PC-9 (cell line): ENCODE measurements around the gene LRRC8D. TPM values are rescaled to one million over a fixed set of nuclear protein-coding genes. Genes with fewer than 3 reads are reported as not detected.
A peak's percentile ranks its signal among the peaks of the same experiment; 100 is the strongest.

Source experiments
- BruUV-seq: library from RNA; stranded (reverse); fragments of 400-500 nt; replicated peaks from 2 replicates; lab custom pipeline; 2021; lab: Mats Ljungman, UMichigan
- CTCF ChIA-PET: fragments of 300-600 bp; sonication (Branson Sonifier 250); formaldehyde crosslinking; loops from one replicate; lab custom pipeline; 2022; ENCODE audit warnings: antibody characterized with exemption; lab: Charles Lee
- POLR2A ChIA-PET: fragments of 300-600 bp; sonication (Branson Sonifier 250); formaldehyde crosslinking; loops from one replicate; lab custom pipeline; 2022; ENCODE audit warnings: antibody characterized with exemption; ENCODE audit not compliant: unreplicated experiment; lab: Charles Lee
- DNase-seq, 2 experiments: peaks; one replicate each; pipeline versions ENCODE4 v3.0.0 to v3.0.0-alpha.2; 2015 to 2022; ENCODE audit warnings: mixed read lengths in 1 of 2
- H2AFZ ChIP-seq: fragments of 200-600 bp; sonication (generic); 2 replicates; pipeline ENCODE4 v1.8.1; 2017; ENCODE audit warnings: antibody characterized with exemption
- H3F3A ChIP-seq: fragments of 200-600 bp; sonication (generic); 2 replicates; pipeline ENCODE4 v1.8.1; 2017; ENCODE audit warnings: antibody characterized with exemption, mild to moderate bottlenecking, low read depth; ENCODE audit not compliant: insufficient read depth
- H3K27ac ChIP-seq: fragments of 200-600 bp; sonication (generic); 2 replicates; pipeline ENCODE4 v1.6.1; 2016; ENCODE audit warnings: mixed run types
- H3K27me3 ChIP-seq: fragments of 200-600 bp; sonication (generic); 2 replicates; pipeline ENCODE4 v1.6.1; 2016; ENCODE audit warnings: low read depth, mixed run types; ENCODE audit not compliant: insufficient read depth
- H3K36me3 ChIP-seq: fragments of 200-600 bp; sonication (generic); 2 replicates; pipeline ENCODE4 v1.6.1; 2016; ENCODE audit warnings: low read depth, mixed run types
- H3K4me1 ChIP-seq: fragments of 200-600 bp; sonication (generic); replicated peaks from 2 replicates; pipeline ENCODE4 v1.6.1; 2016; ENCODE audit warnings: mixed run types; ENCODE audit not compliant: insufficient read depth
- H3K4me2 ChIP-seq: fragments of 200-600 bp; sonication (generic); 2 replicates; pipeline ENCODE4 v1.6.1; 2017; ENCODE audit warnings: mixed run types
- H3K4me3 ChIP-seq: fragments of 200-600 bp; sonication (generic); 2 replicates; pipeline ENCODE4 v1.6.1; 2016; ENCODE audit warnings: mixed run types
- H3K79me2 ChIP-seq: fragments of 200-600 bp; sonication (generic); 2 replicates; pipeline ENCODE4 v1.6.1; 2017; ENCODE audit warnings: low read depth, mixed run types
- H3K9me2 ChIP-seq: fragments of 200-600 bp; sonication (generic); 2 replicates; pipeline ENCODE4 v1.8.1; 2017; ENCODE audit warnings: mild to moderate bottlenecking; ENCODE audit not compliant: insufficient read depth
- H3K9me3 ChIP-seq: fragments of 200-600 bp; sonication (generic); 2 replicates; pipeline ENCODE4 v1.8.1; 2016; ENCODE audit warnings: low read depth; ENCODE audit not compliant: insufficient read depth
- H4K20me1 ChIP-seq: fragments of 200-600 bp; sonication (generic); 2 replicates; pipeline ENCODE4 v1.8.1; 2017; ENCODE audit not compliant: insufficient read depth
- EZH2 ChIP-seq: fragments of 200-600 bp; sonication (generic); IDR thresholded peaks from 2 replicates; pipeline ENCODE4 v1.8.0; 2017; ENCODE audit warnings: antibody characterized with exemption, low read depth
- intact Hi-C: fragments of 100-400 bp; cut with micrococcal nuclease; formaldehyde crosslinking; loops from one replicate; pipeline ENCODE4 v1.10.0; 2022; ENCODE audit not compliant: unreplicated experiment
- total RNA-seq: library from RNA; stranded (reverse); gene quantifications from 2 replicates; pipeline ENCODE4 v1.2.3, GENCODE V29; 2021
- TF ChIP-seq, protein P1 (sequence below): fragments of 200-600 bp; sonication (generic); conservative IDR thresholded peaks from 2 replicates; pipeline ENCODE4 v1.6.1; 2017; ENCODE audit warnings: mixed run types, antibody characterized with exemption, mild to moderate bottlenecking, moderate library complexity

LRRC8D gene
- total RNA-seq, 1 experiment from 2014 or later = 75.9 TPM

DNA sequence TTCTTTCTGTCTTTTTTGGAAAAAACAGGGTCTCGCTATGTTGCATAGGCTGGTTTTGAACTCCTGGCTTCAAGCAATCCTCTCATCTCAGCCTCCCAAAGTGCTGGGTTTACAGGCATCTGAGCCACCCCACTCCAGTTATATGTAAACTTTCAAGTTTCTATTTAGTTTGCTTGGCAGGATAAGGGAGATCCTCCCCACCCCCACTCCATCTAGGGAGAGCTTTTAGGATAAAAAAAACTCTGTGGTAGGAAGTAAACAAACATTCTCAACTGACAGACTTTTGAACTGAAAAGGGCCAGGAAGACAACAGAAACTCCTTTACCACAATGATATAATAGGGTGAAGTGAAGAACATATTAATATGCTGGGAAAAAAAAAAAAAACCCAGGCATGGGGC lies 133.1 kb downstream of the LRRC8D start:
- Histone ChIP-seq H4K20me1 (no peaks in the 10 kb centered on the region), H3K27ac (peak overlapping the region; percentile 94), H3K36me3 (peaks cover 15% of the 10 kb centered on the region; the same call in 1 of the 2 replicates), H3K9me2 (no peaks in the 10 kb centered on the region), H3K9me3 (peaks cover 2% of the 10 kb centered on the region), H3K79me2 (peaks cover 26% of the 10 kb centered on the region), H3F3A (peaks cover 49% of the 10 kb centered on the region), H3K4me1 (peaks cover 73% of the 10 kb centered on the region), H2AFZ (no peak overlapping the region), H3K4me3 (no peak overlapping the region; the same call in 1 of the 2 replicates), H3K27me3 (no peaks in the 10 kb centered on the region), H3K4me2 (peak overlapping the region; percentile 60)
- intact Hi-C loops = loop anchor here (1.0 to 5.0 kb wide), 5 partner anchors 21 to 146 kb away; no protein-coding TSS in a partner anchor
- no peak for TF ChIP-seq EZH2
- TF ChIP-seq, protein P1, sequence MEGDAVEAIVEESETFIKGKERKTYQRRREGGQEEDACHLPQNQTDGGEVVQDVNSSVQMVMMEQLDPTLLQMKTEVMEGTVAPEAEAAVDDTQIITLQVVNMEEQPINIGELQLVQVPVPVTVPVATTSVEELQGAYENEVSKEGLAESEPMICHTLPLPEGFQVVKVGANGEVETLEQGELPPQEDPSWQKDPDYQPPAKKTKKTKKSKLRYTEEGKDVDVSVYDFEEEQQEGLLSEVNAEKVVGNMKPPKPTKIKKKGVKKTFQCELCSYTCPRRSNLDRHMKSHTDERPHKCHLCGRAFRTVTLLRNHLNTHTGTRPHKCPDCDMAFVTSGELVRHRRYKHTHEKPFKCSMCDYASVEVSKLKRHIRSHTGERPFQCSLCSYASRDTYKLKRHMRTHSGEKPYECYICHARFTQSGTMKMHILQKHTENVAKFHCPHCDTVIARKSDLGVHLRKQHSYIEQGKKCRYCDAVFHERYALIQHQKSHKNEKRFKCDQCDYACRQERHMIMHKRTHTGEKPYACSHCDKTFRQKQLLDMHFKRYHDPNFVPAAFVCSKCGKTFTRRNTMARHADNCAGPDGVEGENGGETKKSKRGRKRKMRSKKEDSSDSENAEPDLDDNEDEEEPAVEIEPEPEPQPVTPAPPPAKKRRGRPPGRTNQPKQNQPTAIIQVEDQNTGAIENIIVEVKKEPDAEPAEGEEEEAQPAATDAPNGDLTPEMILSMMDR = no peak
- CTCF ChIA-PET = interaction anchor here (0.5 kb wide), 1 partner anchor 112 kb away, joined by 4 read pairs; no protein-coding TSS in a partner anchor
- POLR2A ChIA-PET = interaction anchor here (0.6 to 1.0 kb wide), 4 partner anchors 20 to 53 kb away, joined by 3 to 14 read pairs (median 5); no protein-coding TSS in a partner anchor
- peak; percentile 29 to 69 for DNase-seq
- TSS peak; percentile 59 for BruUV-seq

DNA sequence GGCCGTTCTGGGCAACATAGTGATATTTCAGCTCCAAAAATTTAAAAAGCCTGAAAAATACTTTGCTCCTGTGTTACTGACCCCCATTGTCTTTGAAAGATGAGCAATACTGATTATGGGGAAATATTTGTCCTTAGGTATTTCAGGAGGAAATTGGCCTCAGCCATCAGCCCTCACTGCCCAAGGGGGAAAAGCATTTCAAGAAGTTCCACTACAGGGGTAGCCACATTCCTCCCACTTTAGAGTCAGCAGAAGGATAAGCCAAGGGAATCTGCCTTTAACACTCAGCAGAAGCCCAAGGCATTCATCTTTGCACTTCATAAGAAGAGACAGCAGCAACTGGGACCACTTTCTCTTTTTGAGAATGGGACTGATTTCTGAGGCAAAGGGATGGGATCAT lies 133.6 kb downstream of the LRRC8D start:
- peaks cover 73% of the 10 kb centered on the region for H3K4me1 ChIP-seq
- BruUV-seq = TSS peak; percentile 56
- intact Hi-C loops = loop anchor here (1.0 to 5.0 kb wide), 4 partner anchors 21 to 88 kb away; no protein-coding TSS in a partner anchor
- peaks cover 7% of the 10 kb centered on the region for H3K9me3 ChIP-seq
- no peak for TF ChIP-seq EZH2
- TF ChIP-seq, protein P1 = no peak
- ChIA-PET CTCF (interaction anchor here (0.5 kb wide), 1 partner anchor 113 kb away, joined by 4 read pairs; no protein-coding TSS in a partner anchor), POLR2A (interaction anchor here (0.7 to 1.0 kb wide), 2 partner anchors 20 to 21 kb away, joined by 5 to 14 read pairs; no protein-coding TSS in a partner anchor)
- H3F3A ChIP-seq = peaks cover 49% of the 10 kb centered on the region
- peak overlapping the region; percentile 94 for H3K27ac ChIP-seq
- no peaks in the 10 kb centered on the region for H3K9me2 ChIP-seq
- no peaks in the 10 kb centered on the region for H3K27me3 ChIP-seq
- H4K20me1 ChIP-seq = no peaks in the 10 kb centered on the region
- peaks cover 26% of the 10 kb centered on the region for H3K79me2 ChIP-seq
- peak; percentile 52 to 95 for DNase-seq
- H3K4me2 ChIP-seq = peak overlapping the region; percentile 60
- peak overlapping the region; percentile 32 for H3K4me3 ChIP-seq
- peaks cover 20% of the 10 kb centered on the region; the same call in 1 of the 2 replicates for H3K36me3 ChIP-seq
- H2AFZ ChIP-seq = no peak overlapping the region; the same call in 1 of the 2 replicates

DNA sequence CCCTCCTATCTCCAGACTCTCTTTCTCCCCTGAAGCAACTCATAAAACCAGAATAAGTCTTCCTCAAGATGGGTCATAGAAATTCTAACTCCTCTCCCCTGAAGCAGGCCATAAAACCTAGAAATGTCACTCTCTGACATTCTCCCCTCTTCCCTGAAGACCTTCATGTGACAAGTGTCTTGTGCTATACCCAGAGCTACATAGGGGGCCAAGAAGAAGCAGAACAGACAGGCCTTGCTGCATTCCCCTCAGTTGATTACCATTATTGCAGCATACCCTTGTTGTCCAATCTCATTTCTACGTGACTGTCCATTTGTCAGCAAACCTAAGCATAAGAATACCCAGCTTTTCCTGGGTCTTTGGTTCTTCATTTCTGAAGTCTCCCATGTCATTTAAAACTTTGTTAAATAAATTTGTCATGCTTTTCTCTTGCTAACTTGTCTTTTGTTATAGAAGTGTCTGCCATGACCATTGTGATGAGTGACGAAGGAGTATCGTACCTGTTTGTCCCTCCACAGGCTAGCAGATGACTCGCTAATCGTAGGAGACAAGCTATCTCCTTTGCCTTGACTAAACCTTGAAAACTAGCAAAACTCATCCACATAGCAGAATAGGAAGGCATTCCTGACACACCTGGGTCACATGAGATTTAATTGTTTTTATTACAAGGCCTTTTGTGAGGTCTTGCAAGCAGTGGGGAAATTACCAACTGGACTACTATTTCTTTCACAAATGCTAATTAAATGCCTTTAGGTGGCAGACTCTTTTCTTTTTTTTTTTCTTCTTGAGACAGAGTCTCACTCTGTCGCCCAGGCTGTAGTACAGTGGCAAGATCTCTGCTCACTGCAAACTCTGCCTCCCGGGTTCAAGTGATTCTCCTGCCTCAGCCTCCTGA lies 134.7 kb downstream of the LRRC8D start:
- Histone ChIP-seq H2AFZ (no peak overlapping the region), H3K9me2 (no peaks in the 10 kb centered on the region), H3K27ac (peak overlapping the region; percentile 94), H3K4me3 (peak overlapping the region; percentile 32), H3K27me3 (no peaks in the 10 kb centered on the region), H3K4me1 (peaks cover 68% of the 10 kb centered on the region), H3K9me3 (peaks cover 12% of the 10 kb centered on the region), H4K20me1 (no peaks in the 10 kb centered on the region), H3K79me2 (peaks cover 26% of the 10 kb centered on the region), H3F3A (peaks cover 49% of the 10 kb centered on the region), H3K36me3 (peaks cover 21% of the 10 kb centered on the region; the same call in 1 of the 2 replicates), H3K4me2 (peak overlapping the region; percentile 60)
- ChIA-PET CTCF (no interaction called here), POLR2A (interaction anchor here (0.7 kb wide), 1 partner anchor 16 kb away, joined by 3 read pairs; no protein-coding TSS in a partner anchor)
- peak in 1 of 2 experiments; percentile 64 for DNase-seq
- intact Hi-C loops = no loop called here
- TF ChIP-seq, protein P1 = no peak
- TF ChIP-seq EZH2 = no peak
- BruUV-seq = no TSS peak
